Adrenal gland (tissue), 12 donors: ENCODE results near the gene B3GALT2. TPM values are rescaled to one million over a fixed set of nuclear protein-coding genes. Genes with fewer than 3 reads are reported as not detected.

Experiments
- DNase-seq, 7 donors: peaks; one replicate each; pipeline ENCODE4 v3.0.0-alpha.2; 2019 to 2020
- H3K27ac ChIP-seq, 5 donors: fragments of 200-600 bp; sonication (generic) in 4 of 5; 1 replicate in 3 of 5; 2 replicates in 2 of 5; pipeline versions ENCODE4 v1.5.1 to v1.8.0; 2016 to 2020; ENCODE audit warnings: mild to moderate bottlenecking in 1 of 5
- H3K27me3 ChIP-seq: fragments of 200-600 bp; 2 replicates; pipeline ENCODE4 v1.8.0; 2021
- H3K36me3 ChIP-seq, 2 donors: fragments of 200-600 bp; replicated peaks in 1 of 2; 1 replicate in 1 of 2; 2 replicates in 1 of 2; pipeline versions ENCODE4 v1.5.1 to v1.8.0; 2018 to 2022
- H3K4me1 ChIP-seq, 2 donors: fragments of 200-600 bp; replicated peaks in 1 of 2; 1 replicate in 1 of 2; 2 replicates in 1 of 2; pipeline versions ENCODE4 v1.5.1 to v1.8.0; 2018 to 2021
- H3K4me3 ChIP-seq, 4 donors: fragments of 200-600 bp; sonication (generic) in 3 of 4; one replicate each; pipeline ENCODE4 v1.5.1; 2016 to 2018
- H3K9me3 ChIP-seq, 3 donors: fragments of 200-600 bp; sonication (generic) in 1 of 3; replicated peaks in 1 of 3; 1 replicate in 2 of 3; 2 replicates in 1 of 3; pipeline versions ENCODE4 v1.5.1 to v1.8.0; 2016 to 2021
- CTCF ChIP-seq, 6 experiments: fragments of 450-650 bp in 4 of 6; fragments of 200-600 bp in 2 of 6; sonication (generic) in 1 of 6; IDR thresholded peaks; 1 replicate in 5 of 6; 2 replicates in 1 of 6; pipeline versions ENCODE4 v1.5.1 to v1.8.0; 2016 to 2021; ENCODE audit warnings: antibody characterized with exemption in 6 of 6, mild to moderate bottlenecking in 2 of 6, moderate library complexity in 1 of 6
- POLR2A ChIP-seq, 2 donors: fragments of 450-650 bp; IDR thresholded peaks; one replicate each; pipeline ENCODE4 v1.6.1; 2017; ENCODE audit warnings: antibody characterized with exemption in 2 of 2, mild to moderate bottlenecking in 2 of 2, moderate library complexity in 1 of 2
- WGBS, 4 donors: extraction: QIAGEN DNeasy Blood & Tissue Kit in 2 of 4; methylation state at CpG; one replicate each; pipeline versions ENCODE4 v1.1.5 to v1.1.7; 2013 to 2017; 5-methylcytosine and 5-hydroxymethylcytosine counted together
- intact Hi-C, 2 donors: fragments of 100-400 bp; cut with DNase I; formaldehyde crosslinking; loops; one replicate each; pipeline versions ENCODE4 v1.14.1 to v1.15.0; 2022 to 2023
- polyA plus RNA-seq, 3 donors: library from polyadenylated mRNA; stranded (reverse); fragments of 200-250 nt in 2 of 3; fragments of 350-450 nt in 1 of 3; fragmentation: Illumina TruSeq in 1 of 3; extraction: RNeasy Lipid Tissue Mini Kit (QIAGEN cat#74804) in 1 of 3; gene quantifications; one replicate each; pipeline ENCODE4 v1.2.3, GENCODE V29; 2013 to 2014
- total RNA-seq, 9 donors: library from RNA; depleted of rRNA in 4 of 9; stranded (reverse); fragments of >200 nt in 4 of 9; fragments of 120-200 nt in 1 of 9; fragmentation: NEBNext Ultra II Directional in 1 of 9; extraction: Animal tissue kit (Norgen Biotek cat#: 25700) in 1 of 9; gene quantifications; one replicate each; pipeline versions ENCODE4 v1.1.0 to v1.2.4, GENCODE V29; 2013 to 2023
- donor health status: healthy with polysubstance abuse.
- donor health status: Bipolar disorder and iron deficiency.
- donor health status: DM: yes; HTN: yes; CAD: no.
- donor health status: DM: no; HTN: no; CAD: no.
- donor health status: DM: no; HTN: no; CAD: no.
- donor health status: DM: yes; HTN: yes; CAD: no.

The B3GALT2 gene
- total and polyA plus RNA-seq, 12 donors, result 0.21 to 6.3 (median 0.99) TPM

- TF ChIP-seq POLR2A (IDR thresholded peaks at IDR 0.05) (no peak), CTCF (IDR thresholded peaks at IDR 0.05) (no peak)
- Histone ChIP-seq H3K27me3 (no peaks in the 10 kb centered on the region), H3K4me1 (no peaks in the 10 kb centered on the region), H3K9me3 (no peaks in the 10 kb centered on the region), H3K36me3 (no peaks in the 10 kb centered on the region), H3K4me3 (no peak overlapping the region), H3K27ac (no peak overlapping the region)
- intact Hi-C loops, result no loop called here
- DNase-seq, result no peak
- 94 to 99% (median 98%) methylated on average over 4 of the region's 4 CpGs for WGBS, 4 donors
These were observed 27.6 kb upstream of the B3GALT2 start for GRCh38 chr1:193213998-193214397.

GRCh38 chr1:193212637-193213036 lies 26.2 kb upstream of the B3GALT2 start:
- intact Hi-C loops, result no loop called here
- WGBS, 4 donors, result 94 to 99% (median 97%) methylated on average over 2 of the region's 2 CpGs
- Histone ChIP-seq H3K4me1 (no peaks in the 10 kb centered on the region), H3K9me3 (no peaks in the 10 kb centered on the region), H3K27me3 (no peaks in the 10 kb centered on the region), H3K27ac (no peak overlapping the region), H3K36me3 (no peaks in the 10 kb centered on the region), H3K4me3 (no peak overlapping the region)
- DNase-seq, result no peak
- TF ChIP-seq POLR2A (IDR thresholded peaks at IDR 0.05) (no peak), CTCF (IDR thresholded peaks at IDR 0.05) (no peak)

GRCh38 chr1:193211539-193211938 lies 25.1 kb upstream of the B3GALT2 start:
- no peaks in the 10 kb centered on the region for H3K4me1 ChIP-seq
- H3K4me3 ChIP-seq, result no peak overlapping the region
- WGBS, 4 donors, result 83 to 94% (median 89%) methylated on average over 1 of the region's 1 CpG
- H3K9me3 ChIP-seq, result no peaks in the 10 kb centered on the region
- intact Hi-C loops, result no loop called here
- H3K27ac ChIP-seq, result no peak overlapping the region
- TF ChIP-seq CTCF (IDR thresholded peaks at IDR 0.05), result no peak
- no peak for DNase-seq
- H3K27me3 ChIP-seq, result no peaks in the 10 kb centered on the region
- H3K36me3 ChIP-seq, result no peaks in the 10 kb centered on the region

- 96 to 98% (median 98%) methylated on average over 7 of the region's 7 CpGs for WGBS, 4 donors
These were observed 24.6 kb upstream of the B3GALT2 start for GRCh38 chr1:193210996-193211395.

More at GRCh38 chr1:193210996-193211395, 24.6 kb upstream of the B3GALT2 start:
- Histone ChIP-seq H3K27ac (no peak overlapping the region), H3K36me3 (no peaks in the 10 kb centered on the region), H3K27me3 (no peaks in the 10 kb centered on the region), H3K9me3 (no peaks in the 10 kb centered on the region), H3K4me1 (no peaks in the 10 kb centered on the region), H3K4me3 (no peak overlapping the region)
- TF ChIP-seq POLR2A (IDR thresholded peaks at IDR 0.05), result no peak
- TF ChIP-seq CTCF (IDR thresholded peaks at IDR 0.05), result no peak
- no peak for DNase-seq
- intact Hi-C loops, result no loop called here
